MM.1S (cell line): ENCODE results near the gene SLCO2B1.

Experiments used
- EZH2 ChIP-seq: fragments of 300-600 bp; sonication (generic); optimal IDR thresholded peaks from 2 replicates; pipeline ENCODE3; 2017; ENCODE audit warnings: low read depth, mild to moderate bottlenecking, antibody characterized with exemption, low read length, mixed read lengths
- EZH2phosphoT487 ChIP-seq: fragments of 300-600 bp; sonication (generic); IDR thresholded peaks from 2 replicates; pipeline ENCODE4 v1.6.1; 2018; ENCODE audit warnings: antibody characterized with exemption, low read length
- TF ChIP-seq, protein P1 (sequence below): fragments of 300-600 bp; sonication (generic); IDR thresholded peaks from 2 replicates; pipeline ENCODE4 v1.5.1; 2016; ENCODE audit warnings: antibody characterized with exemption, low read length, mixed read lengths

DNA sequence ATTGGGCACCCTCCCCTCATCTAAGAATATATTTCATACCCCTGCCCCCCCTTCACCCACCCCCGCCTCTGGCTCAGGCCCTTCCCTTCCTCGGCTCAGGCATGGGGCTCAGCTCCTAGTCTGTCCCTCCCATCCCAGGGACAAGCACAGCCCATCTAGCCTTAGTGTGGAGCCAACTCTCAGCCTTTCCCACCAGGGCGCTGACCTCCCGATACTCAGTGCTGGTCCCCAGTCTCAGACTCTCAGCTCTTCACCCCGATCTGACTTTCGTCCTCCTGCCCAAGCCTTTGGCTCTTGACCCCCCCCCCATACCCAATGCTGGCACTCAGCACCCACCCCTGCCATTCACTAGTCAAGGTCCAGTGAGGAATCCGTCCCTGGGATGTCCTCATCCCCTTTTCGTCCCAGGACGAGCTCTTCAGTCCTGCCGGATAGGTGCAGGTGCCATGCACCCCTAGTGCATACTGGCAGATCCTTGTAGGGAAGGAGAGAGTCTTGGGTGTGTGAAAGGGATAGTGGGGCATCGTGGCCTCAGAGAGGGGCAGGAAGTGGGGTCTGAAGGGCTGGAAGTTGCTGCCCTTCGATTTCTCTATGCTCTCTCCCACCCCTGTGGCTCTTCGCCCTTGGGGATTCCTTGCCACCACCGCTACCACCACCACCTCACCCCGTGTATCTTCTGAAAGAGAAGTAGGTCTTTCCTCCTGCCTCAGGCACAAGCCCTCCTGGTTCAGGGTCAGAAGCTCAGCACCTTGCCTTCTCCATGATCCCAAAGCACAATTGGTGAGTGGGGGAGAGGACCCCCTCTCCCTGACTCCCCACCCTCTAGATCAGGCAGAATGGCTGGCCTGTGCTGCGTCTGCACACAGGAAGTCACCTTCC lies 92.1 kb downstream of the SLCO2B1 start:
- TF ChIP-seq, protein P1, sequence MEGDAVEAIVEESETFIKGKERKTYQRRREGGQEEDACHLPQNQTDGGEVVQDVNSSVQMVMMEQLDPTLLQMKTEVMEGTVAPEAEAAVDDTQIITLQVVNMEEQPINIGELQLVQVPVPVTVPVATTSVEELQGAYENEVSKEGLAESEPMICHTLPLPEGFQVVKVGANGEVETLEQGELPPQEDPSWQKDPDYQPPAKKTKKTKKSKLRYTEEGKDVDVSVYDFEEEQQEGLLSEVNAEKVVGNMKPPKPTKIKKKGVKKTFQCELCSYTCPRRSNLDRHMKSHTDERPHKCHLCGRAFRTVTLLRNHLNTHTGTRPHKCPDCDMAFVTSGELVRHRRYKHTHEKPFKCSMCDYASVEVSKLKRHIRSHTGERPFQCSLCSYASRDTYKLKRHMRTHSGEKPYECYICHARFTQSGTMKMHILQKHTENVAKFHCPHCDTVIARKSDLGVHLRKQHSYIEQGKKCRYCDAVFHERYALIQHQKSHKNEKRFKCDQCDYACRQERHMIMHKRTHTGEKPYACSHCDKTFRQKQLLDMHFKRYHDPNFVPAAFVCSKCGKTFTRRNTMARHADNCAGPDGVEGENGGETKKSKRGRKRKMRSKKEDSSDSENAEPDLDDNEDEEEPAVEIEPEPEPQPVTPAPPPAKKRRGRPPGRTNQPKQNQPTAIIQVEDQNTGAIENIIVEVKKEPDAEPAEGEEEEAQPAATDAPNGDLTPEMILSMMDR: no peak
- TF ChIP-seq EZH2phosphoT487 (no peak), EZH2 (no peak)
